ENCODE measurements around the gene CALHM6.

CALHM6 gene

GRCh38 chr6:116511424-116512110, 50.4 kb downstream of the CALHM6 start, which contains the start of gene CALHM5:
CALHM5 (plus strand) TSS chr6:116511639; CDS start chr6:116511697, 58 bp downstream.
- ATAC-seq (replicated peaks) (no peak), DNase-seq (no peak)
- no peak within 1 kb of the TSS for H3K27ac Mint-ChIP-seq
- H3K36me3 Mint-ChIP-seq = no peaks in the 10 kb centered on the region
- peaks cover 8 to 13% of the 10 kb centered on the region in 2 donors for H3K4me1 Mint-ChIP-seq
- H3K9me3 Mint-ChIP-seq = peaks cover 0 to 8% of the 10 kb centered on the region in 2 donors
- no peak within 1 kb of the TSS for H3K4me3 Mint-ChIP-seq
- no peaks in the 10 kb centered on the region for H3K27me3 Mint-ChIP-seq

GRCh38 chr6:116512111-116512559, 51.0 kb downstream of the CALHM6 start:
- Mint-ChIP-seq H3K36me3 (no peaks in the 10 kb centered on the region), H3K4me3 (no peak overlapping the region), H3K9me3 (peaks cover 0 to 8% of the 10 kb centered on the region in 2 donors), H3K27me3 (no peaks in the 10 kb centered on the region), H3K27ac (no peak overlapping the region), H3K4me1 (peaks cover 8 to 13% of the 10 kb centered on the region in 2 donors)
- DNase-seq (no peak), ATAC-seq (replicated peaks) (peak; percentile 46 to 56)

GRCh38 chr6:116512734-116513133, 51.6 kb downstream of the CALHM6 start:
- Mint-ChIP-seq H3K9me3 (peaks cover 0 to 8% of the 10 kb centered on the region in 2 donors), H3K4me1 (peaks cover 8 to 13% of the 10 kb centered on the region in 2 donors), H3K27me3 (no peaks in the 10 kb centered on the region), H3K27ac (no peak overlapping the region), H3K36me3 (no peaks in the 10 kb centered on the region), H3K4me3 (no peak overlapping the region)
- no peak for DNase-seq
- no peak for ATAC-seq (replicated peaks)
